ENCODE results near the gene IL4I1.
A peak's percentile ranks its signal among the peaks of the same experiment; 100 is the strongest.

Gene IL4I1

DNA sequence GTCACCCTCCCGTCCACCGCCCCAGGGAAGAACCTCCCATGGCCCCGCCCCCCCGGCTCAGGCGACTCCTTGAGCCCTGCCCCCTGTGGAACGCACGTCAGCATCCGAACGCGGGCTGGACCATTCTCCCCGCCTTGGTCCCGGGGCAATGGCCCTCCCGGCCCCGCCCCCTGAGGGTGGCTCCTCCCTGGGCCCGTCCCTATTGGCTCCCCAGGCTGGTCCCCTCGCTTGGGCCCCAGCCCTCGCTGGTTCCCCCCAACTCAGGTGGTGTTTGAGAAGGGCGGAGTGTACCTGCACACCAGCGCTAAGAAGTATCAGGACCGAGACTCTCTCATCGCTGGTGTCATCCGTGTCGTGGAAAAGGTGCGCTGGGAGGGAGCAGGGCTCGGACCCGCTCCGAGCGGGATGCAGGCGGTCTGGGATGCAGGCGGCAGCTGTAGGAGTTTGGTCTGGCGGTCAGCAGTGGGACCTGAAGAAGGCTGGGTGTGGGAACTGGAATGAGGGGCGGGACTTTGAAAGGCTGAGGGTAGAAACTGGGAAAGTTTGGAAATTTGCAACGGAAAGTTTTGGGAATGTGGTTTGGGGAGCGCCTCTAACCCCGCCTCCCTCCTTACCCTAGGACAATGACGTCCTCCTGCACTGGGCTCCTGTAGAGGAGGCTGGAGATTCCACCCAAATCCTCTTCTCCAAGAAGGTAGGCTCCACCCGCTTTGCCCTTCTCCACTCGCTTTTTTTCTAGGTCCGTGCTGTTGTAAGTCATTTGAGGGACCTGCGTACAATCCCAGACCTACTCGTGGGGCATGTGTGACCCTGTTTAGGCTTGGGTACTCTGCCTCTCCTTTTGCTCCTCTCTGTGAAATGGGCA, 18.6 kb downstream of the IL4I1 start:
- DNase-seq (ENCODE audit: low read depth), result peak; percentile 97

- DNase-seq (ENCODE audit: low read depth), result peak; percentile 96
These were observed 19.4 kb downstream of the IL4I1 start, which contains the start of the genes AKT1S1 and TBC1D17 for GRCh38 chr19:49877020-49877878. Gene AKT1S1, minus strand, starts transcription at chr19:49877355. Its CDS starts 4,060 bp downstream, at chr19:49873295. Gene TBC1D17, plus strand, starts transcription at chr19:49877702. Its CDS starts 22 bp downstream, at chr19:49877724.

- peak; percentile 97 for DNase-seq (ENCODE audit: low read depth)
These were observed 20.2 kb downstream of the IL4I1 start for GRCh38 chr19:49876422-49877019.

GRCh38 chr19:49875857-49876421, 20.7 kb downstream of the IL4I1 start:
- DNase-seq (ENCODE audit: low read depth), result peak; percentile 40

DNA sequence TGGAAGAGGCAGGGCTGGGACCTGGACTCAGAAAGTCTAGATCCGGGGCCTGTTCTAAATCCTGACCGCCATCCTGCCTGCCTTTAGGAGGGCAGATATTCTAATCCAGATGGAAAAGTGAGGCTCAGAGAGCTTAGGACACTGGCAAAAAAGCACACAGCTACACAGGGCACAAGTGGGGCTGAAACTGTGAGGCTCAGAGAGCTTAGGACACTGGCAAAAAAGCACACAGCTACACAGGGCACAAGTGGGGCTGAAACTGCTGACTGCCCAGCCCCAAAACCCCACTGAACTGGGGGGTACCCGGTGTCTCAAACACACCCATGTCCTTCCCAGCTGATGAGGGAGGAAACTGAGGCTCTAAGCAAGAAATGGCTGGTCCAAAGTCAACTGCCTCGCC, 21.5 kb downstream of the IL4I1 start:
- no peak for DNase-seq (ENCODE audit: low read depth)

DNA sequence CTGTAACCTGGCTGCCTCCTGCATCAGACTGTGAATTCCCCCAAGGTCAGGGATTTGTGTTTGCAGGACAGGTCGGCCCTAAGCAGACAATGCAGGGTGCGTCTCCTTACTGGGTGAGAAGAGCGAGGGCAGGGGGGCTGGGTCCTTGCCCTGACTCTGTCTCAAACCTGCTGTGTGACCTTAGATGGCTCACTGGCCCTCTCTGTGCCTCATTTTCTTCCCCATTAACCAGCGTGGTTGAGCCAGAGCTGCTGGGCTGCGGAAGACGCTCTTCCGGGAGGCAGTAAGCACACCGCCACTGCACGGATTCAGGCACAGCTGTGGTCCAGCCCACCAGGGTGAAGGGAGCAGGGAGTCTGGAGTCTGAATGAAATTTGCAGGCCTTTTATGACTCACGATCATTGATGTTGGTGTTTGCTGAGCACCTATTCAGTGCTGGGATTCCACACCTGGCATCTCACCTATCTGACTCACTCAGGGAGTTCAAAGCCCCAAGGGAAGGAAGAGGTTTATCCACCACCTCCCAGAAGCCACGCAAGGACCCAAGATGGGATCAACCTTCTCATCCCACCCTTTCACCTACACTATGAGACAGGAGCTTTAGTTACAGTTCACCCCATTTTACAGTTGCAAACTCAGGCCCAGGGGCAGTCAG, 22.1 kb downstream of the IL4I1 start:
- DNase-seq (ENCODE audit: low read depth), result no peak

DNA sequence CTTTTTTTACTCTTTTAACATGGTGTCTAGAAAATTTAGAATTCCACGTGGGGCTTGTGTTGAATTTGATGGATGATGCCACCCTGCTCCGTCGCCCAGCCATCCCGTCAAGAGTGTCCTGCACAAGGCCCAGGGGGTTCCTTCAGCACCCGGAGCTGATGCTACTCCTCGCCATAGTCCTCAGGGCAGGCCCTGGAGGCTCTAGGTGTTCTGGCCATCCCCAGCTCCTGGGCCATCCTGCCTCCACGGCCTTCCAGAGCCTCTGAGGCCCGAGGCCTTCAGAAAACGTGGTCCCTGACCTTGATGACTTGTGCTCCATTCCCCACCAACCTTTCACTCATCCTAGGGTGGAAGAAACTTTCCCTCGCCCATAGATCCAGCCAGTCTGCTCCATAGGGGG, 22.9 kb downstream of the IL4I1 start:
- DNase-seq (ENCODE audit: low read depth), result no peak

GRCh38 chr19:49873129-49873521, 23.6 kb downstream of the IL4I1 start:
- DNase-seq (ENCODE audit: low read depth), result no peak

DNA sequence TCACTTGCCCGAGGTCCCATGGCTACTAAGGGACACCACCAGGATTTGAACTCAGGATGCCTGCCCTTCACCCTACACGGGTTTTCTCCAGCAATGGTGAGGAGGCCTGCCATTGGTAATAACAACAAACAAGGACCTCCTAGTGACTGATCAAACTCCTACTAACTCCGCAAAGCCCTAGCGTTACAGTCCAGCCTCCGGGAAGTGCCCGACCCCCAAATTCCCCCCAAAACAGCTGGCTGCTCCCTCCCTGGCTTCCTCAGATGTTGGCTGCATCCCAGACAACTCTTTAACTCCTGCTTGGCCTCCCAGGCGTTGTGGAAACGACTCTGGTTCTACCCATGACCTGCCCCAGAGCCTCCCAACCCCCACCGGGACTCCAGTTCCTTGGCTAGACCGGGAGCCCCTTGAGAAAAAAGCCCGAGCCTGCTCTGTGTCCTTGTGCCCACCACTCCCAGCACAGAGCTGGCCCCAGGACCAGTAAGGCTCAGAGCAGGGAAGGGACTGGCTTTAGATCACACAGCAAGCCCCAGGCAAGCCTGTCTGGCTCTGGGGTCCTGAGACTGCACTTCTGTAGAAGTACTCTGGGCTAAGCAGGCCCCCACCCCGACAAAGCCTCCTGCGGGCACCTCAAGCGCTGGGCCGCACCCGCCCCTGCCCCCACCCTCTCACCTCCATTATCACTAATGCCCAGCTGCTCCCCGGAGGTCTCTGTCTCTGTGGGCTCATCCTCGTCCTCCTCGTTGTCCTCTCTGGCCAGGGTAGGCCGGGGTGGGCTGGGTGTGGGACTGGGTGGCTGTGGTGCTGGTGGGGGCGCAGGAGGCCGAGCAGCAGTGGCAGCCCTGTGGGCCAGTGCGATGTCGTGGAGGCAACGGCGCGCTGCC, 24.2 kb downstream of the IL4I1 start:
- DNase-seq (ENCODE audit: low read depth), result no peak

- DNase-seq (ENCODE audit: low read depth), result no peak
These were observed 25.2 kb downstream of the IL4I1 start for GRCh38 chr19:49871349-49871985.

DNA sequence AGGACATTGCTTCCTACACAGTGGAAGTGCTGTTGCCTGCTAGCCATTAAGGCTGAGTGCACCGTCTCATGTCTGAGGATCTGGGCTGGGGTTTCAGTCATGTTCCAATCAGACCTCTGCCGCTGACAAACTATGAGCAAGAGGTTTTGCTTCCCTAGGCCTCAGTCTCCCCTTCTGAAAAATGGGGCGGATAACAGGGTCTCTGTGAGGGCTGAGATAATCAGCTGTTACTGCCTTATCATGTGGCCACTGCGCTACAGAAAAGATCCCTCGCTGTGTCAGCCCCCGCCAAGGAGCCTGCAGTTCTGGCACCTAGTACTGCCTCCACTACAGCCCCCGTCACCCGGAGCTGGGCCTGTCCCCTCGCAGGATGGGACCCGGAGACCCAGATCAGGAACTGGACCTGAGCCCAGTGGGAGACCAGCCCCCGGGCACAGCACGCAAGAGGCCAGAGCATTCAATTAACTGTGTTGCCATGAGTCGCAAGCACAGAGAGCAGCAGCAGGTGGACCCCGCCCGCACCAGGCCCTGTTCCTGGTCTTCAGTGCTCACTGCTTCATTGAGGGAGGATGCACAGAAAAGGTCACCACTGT, 26.3 kb downstream of the IL4I1 start:
- DNase-seq (ENCODE audit: low read depth), result no peak

GRCh38 chr19:49869484-49870308, 27.0 kb downstream of the IL4I1 start:
- DNase-seq (ENCODE audit: low read depth), result peak; percentile 82

- DNase-seq (ENCODE audit: low read depth), result no peak
These were observed 27.6 kb downstream of the IL4I1 start for GRCh38 chr19:49869009-49869483.

GRCh38 chr19:49866933-49867782, 29.5 kb downstream of the IL4I1 start, which contains the start of gene PNKP:
Gene PNKP, minus strand, starts transcription at chr19:49867576. Its CDS starts 372 bp downstream, at chr19:49867204.
- DNase-seq (ENCODE audit: low read depth), result peak; percentile 78

- DNase-seq (ENCODE audit: low read depth), result no peak
These were observed 31.8 kb downstream of the IL4I1 start for GRCh38 chr19:49864890-49865289.

GRCh38 chr19:49863935-49864320, 32.8 kb downstream of the IL4I1 start:
- DNase-seq (ENCODE audit: low read depth), result no peak

DNA sequence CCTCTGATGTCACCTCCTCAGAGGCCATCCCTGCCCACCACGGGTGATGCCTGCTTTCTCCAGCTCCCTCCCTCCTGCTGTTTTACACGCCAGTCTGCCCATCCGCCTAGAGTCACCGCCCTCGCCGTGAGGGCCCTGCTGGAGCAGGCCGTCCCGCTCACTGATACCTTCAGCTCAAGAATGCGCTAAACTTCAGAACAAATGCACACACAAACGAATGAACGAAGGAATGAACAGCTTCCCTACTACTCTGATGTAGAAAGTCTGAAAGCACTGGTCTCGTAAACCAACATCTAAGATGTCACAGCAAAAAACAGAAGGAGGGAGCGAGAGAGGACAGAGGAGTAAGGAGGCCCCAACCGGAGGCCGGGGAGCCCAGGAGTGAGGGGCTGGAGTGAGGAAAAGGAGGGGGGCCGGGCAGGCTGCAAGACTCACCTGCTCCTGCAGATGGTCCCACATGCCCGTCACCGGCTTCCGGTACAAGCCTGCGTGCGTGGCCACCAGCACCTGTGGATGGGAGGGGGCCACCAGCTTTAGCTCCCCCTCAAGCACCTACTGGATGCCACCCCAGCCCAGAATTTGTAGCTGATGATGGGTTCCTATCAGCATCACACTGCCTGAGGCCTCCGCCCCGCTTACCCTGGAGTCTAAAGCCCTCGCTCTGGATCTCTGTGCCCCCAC, 33.3 kb downstream of the IL4I1 start:
- no peak for DNase-seq (ENCODE audit: low read depth)

All from activated T-helper 9 cell treated with anti-CD3 and anti-CD28 coated beads, Interleukin-2, amount 50 U/mL, for 16 hours (primary cell).